ENCODE data around the gene OR51B4.

Gene OR51B4

DNA sequence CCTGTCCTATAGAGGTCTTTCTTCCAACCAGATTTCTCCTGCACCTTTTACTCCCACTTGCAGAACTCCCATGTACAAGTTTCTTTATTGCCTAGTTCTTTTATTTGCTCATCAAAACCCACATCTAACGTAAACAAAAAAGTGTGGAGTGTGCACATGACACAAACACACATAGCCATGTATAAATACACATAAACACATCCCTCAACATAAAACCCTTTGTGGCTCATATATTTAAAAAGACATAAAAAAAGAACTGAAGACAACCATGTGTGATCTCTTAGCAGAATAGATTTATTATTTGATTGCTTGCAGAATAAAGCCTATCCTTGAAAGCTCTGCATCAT, 48.9 kb downstream of the OR51B4 start:
- peaks cover 40% of the 10 kb centered on the region for H3K27me3 ChIP-seq (ENCODE audit: insufficient read depth, low read depth, severe bottlenecking)
- TF ChIP-seq, protein P1, sequence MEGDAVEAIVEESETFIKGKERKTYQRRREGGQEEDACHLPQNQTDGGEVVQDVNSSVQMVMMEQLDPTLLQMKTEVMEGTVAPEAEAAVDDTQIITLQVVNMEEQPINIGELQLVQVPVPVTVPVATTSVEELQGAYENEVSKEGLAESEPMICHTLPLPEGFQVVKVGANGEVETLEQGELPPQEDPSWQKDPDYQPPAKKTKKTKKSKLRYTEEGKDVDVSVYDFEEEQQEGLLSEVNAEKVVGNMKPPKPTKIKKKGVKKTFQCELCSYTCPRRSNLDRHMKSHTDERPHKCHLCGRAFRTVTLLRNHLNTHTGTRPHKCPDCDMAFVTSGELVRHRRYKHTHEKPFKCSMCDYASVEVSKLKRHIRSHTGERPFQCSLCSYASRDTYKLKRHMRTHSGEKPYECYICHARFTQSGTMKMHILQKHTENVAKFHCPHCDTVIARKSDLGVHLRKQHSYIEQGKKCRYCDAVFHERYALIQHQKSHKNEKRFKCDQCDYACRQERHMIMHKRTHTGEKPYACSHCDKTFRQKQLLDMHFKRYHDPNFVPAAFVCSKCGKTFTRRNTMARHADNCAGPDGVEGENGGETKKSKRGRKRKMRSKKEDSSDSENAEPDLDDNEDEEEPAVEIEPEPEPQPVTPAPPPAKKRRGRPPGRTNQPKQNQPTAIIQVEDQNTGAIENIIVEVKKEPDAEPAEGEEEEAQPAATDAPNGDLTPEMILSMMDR (IDR thresholded peaks at IDR 0.05; ENCODE audit: low read depth, low read length) = no peak
- no peaks in the 10 kb centered on the region for H3K36me3 ChIP-seq
- no peak for DNase-seq
- no peak overlapping the region for H3K4me3 ChIP-seq (ENCODE audit: low read depth, low read length)
- no peaks in the 10 kb centered on the region for H3K9me3 ChIP-seq (ENCODE audit: severe bottlenecking)
- H3K27ac ChIP-seq = no peak overlapping the region

DNA sequence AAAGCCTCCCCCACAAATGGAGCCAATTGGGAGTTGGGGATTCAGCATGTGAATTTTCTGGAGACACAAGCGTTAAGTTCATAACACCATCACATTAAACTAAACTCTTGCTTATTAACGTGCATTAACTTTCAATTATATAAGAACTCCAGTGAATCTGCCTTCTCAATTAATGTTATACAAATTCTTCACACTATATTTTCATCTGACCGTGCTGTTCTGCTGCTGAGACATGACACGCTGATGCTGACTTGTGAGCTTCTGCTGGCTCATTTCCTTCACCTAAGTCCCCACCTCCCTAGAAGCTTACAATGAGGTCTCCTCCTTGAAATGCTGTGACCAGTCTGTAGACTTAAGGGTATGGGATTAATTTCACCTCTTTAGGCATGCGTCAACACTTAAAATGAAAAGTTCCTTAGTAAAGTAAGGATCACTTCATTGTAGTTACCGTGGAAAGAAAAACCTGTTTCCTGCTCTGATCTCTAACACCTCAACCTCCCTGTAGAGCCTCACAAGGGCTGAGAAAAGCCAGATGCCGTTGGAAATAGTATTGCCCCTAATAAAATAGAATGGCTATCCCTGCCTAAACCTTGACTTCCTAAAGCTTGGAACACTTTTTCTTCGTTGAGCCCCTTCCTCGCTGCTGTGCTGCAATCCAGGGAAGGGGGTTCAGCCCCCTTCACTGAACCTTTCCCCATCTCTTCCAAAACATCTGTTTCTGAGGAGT, 49.4 kb downstream of the OR51B4 start:
- H3K36me3 ChIP-seq = no peaks in the 10 kb centered on the region
- TF ChIP-seq, protein P1 (IDR thresholded peaks at IDR 0.05; ENCODE audit: low read depth, low read length) = no peak
- no peak overlapping the region for H3K27ac ChIP-seq
- no peaks in the 10 kb centered on the region for H3K9me3 ChIP-seq (ENCODE audit: severe bottlenecking)
- no peak for DNase-seq
- H3K27me3 ChIP-seq (ENCODE audit: insufficient read depth, low read depth, severe bottlenecking) = peaks cover 40% of the 10 kb centered on the region
- no peak overlapping the region for H3K4me3 ChIP-seq (ENCODE audit: low read depth, low read length)

DNA sequence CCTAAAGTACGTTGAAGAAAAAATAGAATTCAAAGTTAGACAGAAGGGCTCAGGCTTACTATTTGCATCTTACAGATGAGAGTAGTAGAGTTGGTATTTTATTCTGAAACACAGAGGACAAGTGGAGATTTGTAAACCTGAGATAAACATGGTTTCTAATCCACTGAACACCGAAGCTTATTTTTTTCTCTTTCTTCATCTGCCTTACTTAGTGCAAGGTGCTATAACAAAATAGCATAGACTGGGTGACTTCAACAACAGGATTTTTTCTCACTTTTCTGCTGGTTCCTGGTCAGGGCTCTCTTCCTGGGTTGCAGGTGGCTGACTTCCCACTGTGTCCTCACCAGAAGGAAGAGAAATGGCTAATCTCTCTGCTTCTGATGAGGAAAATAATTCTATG, 50.0 kb downstream of the OR51B4 start:
- TF ChIP-seq, protein P1 (IDR thresholded peaks at IDR 0.05; ENCODE audit: low read depth, low read length) = no peak
- Histone ChIP-seq H3K36me3 (no peaks in the 10 kb centered on the region), H3K27me3 (ENCODE audit: insufficient read depth, low read depth, severe bottlenecking) (peaks cover 43% of the 10 kb centered on the region), H3K4me3 (ENCODE audit: low read depth, low read length) (no peak overlapping the region), H3K27ac (no peak overlapping the region), H3K9me3 (ENCODE audit: severe bottlenecking) (no peaks in the 10 kb centered on the region)
- DNase-seq = no peak
